ENCODE results near the gene MRPL58.

- TF ChIP-seq POLR2AphosphoS5 (IDR thresholded peaks at IDR 0.05; ENCODE audit: low read depth, low read length) (no peak), POLR2A (IDR thresholded peaks at IDR 0.05; ENCODE audit: low read depth, low read length) (no peak), TAF1 (IDR thresholded peaks at IDR 0.05; ENCODE audit: low read depth, low read length) (no peak), SPI1 (IDR thresholded peaks at IDR 0.05; ENCODE audit: low read depth, low read length) (no peak), POU2F2 (IDR thresholded peaks at IDR 0.05; ENCODE audit: low read depth, low read length) (no peak)
Observed at GRCh38 chr17:74975943-74976342, 36.5 kb upstream of the MRPL58 start.
